Kidney tubule cell (primary cell): ENCODE measurements around the gene OR10A3.
"Not testable (repeated sequence)": the region's sequence is repeated elsewhere in the genome, so short reads cannot be mapped to it uniquely, and the experiment has no call there.

Experiments
- DNase-seq: peaks from one replicate; pipeline ENCODE4 v3.0.0-alpha.2; 2018; ENCODE audit warnings: low spot score

The OR10A3 gene, protein sequence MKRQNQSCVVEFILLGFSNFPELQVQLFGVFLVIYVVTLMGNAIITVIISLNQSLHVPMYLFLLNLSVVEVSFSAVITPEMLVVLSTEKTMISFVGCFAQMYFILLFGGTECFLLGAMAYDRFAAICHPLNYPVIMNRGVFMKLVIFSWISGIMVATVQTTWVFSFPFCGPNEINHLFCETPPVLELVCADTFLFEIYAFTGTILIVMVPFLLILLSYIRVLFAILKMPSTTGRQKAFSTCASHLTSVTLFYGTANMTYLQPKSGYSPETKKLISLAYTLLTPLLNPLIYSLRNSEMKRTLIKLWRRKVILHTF

DNA sequence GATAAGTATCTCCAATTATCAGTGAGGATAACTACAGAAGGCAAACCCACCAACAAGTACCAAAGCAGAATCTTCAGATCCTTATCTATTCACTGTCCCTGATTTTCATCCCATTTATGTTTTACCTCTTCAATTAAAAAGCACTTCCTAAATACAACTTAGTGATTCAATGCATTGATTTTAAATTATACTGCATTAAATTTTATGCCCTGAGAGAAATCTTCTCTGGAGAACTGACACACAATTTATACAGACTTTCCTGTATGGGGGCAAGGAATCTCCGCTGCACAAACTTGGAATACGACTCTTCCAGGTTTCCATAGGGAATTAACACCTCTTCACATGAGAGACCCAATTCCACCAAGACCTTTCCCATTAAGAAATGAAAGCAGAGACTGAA lies at the start of gene OR10A3:
OR10A3 (minus strand) TSS at position 101 of the 400 bp plus-strand sequence. CDS start 2,188 bp downstream, outside the sequence.
- no peak for DNase-seq

DNA sequence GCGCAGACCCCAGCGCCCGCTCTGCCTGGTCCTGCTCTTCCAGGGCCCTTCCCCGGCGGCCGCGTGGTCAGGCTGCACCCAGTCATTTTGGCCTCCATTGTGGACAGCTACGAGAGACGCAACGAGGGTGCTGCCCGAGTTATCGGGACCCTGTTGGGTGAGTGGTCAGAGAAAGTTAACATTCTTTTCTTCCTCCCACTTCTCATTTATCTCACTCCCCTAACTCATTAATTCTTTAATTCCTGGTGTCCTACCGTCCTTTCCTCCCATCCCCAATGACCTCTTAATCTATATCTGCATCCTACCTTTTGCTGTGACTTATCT lies 46.0 kb upstream of the OR10A3 start:
- not testable (repeated sequence) for DNase-seq

DNA sequence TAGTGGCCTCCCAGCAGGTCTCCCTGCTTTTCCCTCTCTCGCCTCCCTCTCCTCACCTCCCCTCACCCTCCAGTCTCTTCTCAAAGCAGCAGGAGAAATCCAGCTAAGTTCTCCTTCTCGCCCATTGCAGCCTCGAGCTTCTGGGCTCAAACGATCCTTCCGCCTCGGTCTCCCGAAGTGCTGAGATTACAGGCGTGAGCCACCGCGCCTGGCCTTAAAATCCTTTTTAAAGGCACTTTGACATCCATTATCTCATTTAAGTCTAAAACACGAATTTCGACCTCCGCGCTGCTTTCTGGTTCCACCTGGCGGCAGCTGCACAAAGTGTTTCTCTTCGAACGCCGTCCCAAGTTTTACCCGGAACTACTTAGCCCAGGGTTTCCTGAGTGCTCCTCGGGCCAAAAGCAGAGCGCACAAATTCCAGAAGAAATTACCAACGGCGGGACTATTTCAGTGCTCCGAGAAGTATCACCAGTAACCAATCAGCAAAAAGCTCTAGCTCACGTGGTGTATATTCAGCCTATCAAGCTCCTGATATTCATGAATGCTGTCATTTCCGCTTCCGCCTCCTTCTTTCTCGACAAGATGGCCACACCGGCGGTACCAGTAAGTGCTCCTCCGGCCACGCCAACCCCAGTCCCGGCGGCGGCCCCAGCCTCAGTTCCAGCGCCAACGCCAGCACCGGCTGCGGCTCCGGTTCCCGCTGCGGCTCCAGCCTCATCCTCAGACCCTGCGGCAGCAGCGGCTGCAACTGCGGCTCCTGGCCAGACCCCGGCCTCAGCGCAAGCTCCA lies 45.5 kb upstream of the OR10A3 start, which contains the start of gene EIF3F:
EIF3F (plus strand) TSS at position 570 of the 792 bp plus-strand sequence; CDS start at position 586, 16 bp downstream.
- DNase-seq: peak; percentile 99

DNA sequence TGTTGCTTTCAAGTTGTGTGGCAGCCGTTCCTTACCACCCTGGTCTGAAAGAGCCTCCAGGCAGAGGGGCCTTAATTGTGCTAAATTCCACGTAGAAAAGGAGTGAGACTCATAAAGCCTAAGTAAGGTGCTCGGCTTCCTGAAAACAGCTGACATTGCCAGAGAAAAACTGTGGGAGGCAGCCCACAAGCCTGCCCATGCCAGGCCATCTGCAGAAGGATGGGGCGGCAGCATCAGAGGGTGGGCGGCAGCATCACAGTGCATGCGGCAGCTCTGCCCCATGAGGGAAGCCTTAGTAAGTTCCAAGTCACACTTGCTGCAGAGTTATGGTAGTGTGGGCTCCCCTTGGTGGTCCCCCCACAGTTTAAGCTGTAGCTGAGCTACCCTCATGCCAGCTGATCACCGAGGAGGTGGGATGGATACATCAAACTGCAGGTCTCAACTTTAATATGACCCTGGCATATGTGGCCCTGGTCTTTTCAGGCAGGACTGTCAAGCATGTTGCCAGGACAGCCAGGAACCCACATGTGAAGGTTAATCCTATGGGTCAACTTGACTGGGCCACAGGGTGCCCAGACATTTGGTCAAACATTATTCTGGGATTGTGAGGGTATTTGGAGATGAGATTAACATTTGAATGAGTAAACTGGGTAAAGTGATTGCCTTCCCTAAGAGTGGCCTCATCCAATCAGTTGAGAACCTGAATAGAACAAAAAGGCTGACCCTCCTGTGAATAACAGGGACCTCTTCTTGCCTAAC lies 42.5 kb upstream of the OR10A3 start:
- DNase-seq: no peak

DNA sequence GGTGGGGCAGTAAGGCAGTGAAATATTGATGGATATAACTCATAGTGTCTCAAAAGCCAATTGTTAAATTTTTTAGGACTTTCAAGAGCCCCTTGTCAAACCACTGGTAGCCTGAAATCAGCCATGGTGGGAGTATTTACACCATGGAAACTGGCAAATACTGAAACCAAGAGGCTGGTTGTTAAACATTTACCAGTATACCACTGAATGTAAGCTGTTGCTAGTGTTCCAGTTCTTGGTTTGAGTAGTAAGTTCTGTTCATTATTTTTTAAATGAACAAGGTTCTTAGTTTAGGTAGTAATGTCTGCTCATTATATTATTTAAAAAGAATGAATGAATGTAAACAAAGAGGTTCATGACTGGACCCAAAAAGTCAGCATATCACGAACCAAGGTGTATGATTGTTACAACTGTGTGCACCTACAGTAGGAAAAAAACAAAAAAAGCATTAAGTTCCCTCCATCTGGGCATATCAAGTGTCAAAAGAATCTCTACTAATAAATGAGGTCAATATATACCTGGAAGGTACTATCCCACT lies 41.1 kb upstream of the OR10A3 start:
- DNase-seq: no peak

DNA sequence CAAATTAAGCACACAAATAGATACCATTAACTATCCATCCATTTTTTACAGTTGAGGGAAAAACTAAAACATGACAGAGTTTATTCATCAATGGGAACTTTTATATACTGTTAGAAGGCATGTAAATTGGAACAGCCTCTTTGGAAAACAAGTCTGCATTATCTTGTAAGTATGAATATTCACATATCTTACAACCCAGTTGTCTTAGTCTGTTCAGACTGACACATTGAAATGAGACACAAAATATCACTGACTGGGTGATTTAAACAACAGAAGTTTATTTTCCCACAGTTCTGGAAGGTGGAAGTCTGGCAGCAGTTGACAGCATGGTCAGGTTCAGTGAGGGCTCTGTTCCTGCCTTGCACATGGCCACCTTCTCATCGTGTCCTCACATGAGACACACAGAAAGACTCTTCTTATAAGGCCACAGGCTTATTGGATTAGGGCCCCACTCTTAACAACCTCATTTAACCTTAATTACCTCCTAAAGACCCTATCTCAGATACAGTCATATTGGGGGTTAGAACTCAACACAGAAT lies 40.2 kb upstream of the OR10A3 start:
- no peak for DNase-seq

DNA sequence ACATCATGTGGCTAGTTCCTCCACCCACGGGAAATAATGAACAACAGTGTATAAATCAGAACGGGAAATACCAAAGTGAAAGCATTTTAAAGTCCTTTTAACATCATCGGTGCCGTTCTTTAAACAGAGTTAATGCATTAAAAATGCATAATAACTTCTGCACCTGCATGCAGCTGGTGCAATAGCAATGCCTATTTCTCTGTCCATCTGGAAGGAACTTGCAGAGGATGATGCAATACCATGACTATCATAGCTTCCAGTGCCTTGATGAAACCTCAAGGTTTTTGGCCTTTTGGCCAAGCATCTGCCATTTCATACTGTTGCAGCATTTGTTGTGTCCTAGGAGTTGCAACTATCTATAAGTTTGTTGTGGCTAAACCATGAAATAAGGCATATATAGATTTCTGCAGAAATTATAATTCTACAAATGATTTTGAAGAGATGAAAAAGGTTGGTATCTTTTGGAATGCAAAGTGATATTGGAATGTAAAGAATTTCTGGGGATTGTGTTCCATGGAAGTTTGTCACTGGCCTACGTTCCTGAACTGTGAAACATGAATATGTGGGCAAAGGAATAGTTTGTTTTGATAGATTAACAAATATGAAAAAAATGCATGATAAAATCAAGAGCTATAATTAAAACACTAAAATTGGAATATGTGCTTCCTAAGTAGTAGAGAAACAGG lies 35.9 kb upstream of the OR10A3 start:
- peak; percentile 57 for DNase-seq

DNA sequence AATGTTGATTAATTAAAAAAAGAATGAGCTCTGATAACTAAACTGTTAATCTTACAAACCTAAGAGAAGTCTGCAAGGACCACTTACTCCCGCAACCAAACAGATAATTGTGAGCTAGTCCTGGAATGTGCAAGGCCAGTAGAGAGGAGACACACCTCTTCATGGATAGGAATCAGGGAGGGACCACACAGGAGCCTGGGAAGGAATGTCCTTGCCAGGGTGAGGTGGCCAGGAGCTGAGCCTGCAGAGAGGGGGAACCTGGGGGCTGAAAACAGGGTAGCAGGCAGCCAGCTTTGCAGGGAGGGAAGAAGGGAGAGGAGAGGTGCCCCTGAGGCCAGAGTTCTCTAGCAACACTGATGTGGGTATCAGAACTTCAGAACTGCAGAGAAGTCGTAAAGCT lies 33.2 kb upstream of the OR10A3 start:
- DNase-seq: no peak

DNA sequence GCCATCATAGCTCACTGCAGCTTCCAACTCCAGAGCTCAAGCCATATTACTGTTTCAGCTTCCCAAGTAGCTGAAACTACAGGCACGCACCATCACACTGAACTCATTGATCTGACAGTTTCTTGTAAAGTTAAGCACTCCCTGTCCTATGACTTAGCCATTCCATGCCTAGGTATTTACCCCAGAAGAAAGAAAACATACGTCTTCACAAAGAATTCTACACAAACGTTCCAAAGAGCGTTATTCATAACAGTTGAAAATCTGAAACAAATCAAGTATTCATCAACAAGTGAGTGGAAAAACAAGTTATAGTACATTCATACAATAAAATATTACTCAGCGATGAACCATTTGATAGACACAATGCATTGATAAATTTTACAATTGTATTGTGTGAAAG lies 31.5 kb upstream of the OR10A3 start:
- no peak for DNase-seq

DNA sequence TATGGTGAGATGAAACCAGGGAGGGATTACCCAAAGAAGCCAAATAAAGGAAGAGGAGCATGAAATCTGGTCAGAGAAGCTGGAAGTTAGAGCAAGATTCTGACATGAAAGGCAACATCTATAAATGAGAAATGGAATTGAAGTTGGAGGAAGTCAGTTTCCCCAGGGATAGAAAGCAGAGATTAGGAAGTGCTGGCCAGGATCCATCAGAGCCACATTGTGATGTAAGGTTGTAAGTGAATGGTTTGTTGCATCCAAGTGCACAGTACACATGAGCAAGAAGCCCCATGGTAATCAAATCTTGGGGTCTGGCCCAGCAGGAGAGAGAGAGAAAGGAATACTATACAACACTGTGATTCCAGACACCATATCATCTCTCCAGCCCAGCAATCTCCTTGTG lies 30.3 kb upstream of the OR10A3 start:
- DNase-seq: no peak

DNA sequence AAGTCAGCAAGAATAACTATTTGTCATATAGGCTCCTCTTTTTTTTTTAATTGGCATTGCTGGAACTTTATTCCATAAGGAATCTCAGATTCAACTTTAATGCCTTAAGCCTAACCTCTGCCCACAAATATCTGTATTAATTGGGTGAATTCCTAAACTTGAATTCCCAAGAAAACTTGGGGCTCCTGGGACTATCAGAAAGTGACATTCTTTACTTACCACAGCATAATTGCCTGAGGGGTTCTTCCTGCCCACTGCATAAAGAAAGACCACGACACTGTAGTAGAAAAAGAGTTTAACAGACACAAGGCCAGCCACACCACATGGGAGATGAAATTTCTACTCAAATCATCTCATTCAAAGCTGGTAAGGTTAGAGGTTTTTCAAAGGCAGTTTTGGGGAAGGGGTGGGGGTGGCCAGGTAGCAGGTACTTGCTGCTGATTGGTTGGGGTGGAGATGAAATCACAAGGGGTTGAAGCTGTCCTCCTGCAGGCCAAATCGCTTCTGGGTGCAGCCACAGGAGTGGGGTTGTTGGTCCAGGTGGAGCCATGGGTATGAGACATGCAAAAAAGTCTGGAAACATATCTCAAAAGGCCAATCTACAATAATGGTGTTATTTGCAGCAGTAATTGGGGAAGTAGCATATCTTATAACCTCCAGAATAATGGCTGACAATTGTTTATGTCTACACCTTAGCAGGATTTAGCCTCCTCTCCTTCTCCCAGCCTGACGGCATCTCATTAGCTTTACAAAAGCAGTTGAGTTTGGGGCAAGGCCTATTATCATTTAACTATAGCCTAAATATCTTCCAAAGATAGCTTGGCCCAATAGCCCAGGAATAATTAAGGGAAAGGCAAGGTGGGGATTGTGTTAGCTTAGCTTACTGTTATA lies 28.5 kb upstream of the OR10A3 start:
- DNase-seq: no peak

DNA sequence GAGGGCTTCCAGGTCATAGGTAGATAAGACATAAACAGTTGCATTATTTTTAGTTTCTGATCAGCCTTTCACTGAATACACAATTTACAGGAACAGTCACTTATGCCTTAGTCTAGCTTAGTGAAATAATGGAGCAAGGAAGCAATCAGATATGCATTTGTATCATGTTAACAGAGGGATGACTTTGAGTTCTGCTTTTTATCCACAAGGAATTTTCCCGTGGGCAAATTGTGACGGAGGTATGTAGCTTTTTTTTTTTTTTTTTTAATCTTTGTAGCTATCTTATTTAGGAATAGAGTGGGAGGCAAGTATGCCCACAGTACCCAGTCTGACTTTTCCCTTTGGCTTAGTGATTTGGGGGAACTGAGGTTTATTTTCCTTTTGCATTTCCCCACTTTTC lies 27.2 kb upstream of the OR10A3 start:
- no peak for DNase-seq

DNA sequence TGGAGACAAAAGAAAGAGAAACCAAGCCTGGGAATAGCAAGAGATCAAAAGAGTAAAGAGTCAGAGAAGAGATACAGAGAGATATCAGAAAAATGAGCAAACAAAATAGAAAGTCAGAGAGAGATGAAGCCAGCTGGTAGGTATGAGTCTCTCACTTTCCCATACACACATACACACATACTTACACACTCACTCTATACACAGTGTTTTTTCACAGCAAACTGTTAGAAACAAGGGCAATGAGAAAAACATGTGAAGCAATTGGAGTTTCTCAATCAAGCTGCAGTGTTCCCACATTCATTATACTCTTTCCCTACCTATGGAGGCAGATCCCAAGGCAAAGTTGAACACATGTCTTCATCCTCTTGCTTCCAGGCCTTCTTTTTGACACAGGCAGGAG lies 26.3 kb upstream of the OR10A3 start:
- DNase-seq: no peak

DNA sequence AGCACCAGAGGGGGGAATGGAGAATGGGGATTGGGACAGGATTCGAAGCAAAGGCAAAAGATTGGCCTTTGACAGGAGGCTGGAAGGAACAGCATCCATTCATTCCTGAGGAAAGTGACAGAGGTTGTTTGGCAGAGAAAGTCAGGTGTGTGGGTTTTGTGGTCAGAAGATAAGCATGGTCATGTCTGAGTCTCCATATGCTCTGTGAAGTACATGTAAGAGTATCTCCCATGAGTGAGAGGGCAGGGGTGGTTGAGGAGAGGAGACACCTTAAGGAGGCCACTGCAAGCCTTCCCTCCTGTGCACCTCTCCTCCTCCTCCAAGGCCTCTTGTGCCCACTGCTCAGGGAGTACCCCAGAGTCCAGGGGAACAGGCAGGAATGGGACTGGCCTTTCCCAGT lies 25.6 kb upstream of the OR10A3 start:
- DNase-seq: peak; percentile 8

DNA sequence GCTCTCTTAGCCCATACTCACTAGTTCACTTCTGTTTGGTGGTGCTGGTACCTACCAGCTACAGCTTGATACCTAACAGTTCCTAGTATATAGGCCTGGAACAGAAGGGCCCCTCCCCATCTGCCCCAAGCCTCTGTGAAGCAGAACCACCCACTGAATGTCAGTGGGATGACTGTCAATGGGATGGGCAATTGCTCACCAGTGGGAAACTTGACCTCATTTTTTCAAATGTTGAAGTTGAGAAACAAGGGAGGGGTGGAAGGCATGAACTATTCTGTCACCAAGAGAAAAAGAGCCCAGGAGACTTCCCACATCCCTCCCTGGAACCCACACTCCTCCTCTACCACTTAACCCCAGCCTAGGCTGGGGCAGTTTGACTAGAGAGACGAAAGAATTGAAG lies 23.9 kb upstream of the OR10A3 start, which contains the start of gene NLRP10:
NLRP10 (minus strand) TSS at position 62 of the 400 bp plus-strand sequence. CDS start 1,952 bp downstream, outside the sequence.
- DNase-seq: peak; percentile 81

DNA sequence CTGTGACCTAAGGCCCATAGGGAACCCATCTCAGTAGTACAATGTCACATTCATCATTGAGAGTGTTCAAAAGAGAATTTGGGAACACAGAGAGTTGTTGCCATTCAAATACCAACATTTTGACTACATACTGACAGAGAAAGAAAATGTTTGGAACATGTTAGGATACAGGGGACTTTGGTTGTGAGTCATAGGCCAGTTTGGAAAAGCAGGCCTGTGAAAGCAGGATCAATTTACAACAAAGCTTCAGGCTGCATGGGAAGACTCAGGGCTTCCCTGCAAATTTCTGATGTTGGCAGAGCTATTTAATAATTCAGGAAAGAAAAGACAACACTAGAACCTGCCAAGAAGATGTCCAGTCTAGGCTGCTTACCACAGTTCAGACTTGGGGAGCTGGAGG lies 23.4 kb upstream of the OR10A3 start:
- peak; percentile 42 for DNase-seq

DNA sequence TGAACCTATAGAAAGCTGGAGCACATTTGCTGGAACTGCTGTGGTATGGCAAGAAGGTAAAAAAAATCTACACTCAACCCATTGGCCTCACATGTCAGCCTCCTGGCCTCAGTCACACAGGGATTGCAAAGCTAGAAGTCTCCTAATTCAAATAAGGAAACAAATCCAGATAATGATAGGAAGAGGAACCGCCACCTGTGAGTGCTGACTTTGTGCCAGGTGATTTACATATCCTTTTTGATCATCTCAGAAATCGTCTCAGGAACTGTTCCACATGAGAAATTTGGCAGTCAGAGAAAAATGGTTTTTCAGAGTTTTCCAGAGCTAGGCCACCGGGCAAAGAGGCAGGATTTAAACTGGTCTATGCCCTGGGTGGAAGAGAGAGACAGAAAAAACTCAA lies 22.8 kb upstream of the OR10A3 start:
- peak; percentile 60 for DNase-seq

DNA sequence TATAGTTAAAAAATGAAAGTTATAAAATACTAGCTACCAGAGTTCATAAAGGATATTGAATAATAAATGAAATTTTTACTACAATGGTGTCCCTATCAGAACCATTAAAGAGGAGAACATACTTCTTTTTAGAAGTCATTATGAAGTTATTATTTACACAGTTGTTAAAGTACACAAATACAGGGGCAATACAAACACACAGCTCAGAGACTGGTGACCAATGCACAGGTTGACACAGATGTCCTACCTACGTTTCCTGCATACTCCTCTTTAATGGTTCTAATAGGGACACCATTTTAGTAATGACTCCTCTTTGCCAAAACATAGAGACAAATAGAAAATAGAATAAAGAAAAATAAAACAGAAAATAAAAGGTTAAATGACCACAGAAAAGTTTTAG lies 13.7 kb upstream of the OR10A3 start:
- DNase-seq: no peak

DNA sequence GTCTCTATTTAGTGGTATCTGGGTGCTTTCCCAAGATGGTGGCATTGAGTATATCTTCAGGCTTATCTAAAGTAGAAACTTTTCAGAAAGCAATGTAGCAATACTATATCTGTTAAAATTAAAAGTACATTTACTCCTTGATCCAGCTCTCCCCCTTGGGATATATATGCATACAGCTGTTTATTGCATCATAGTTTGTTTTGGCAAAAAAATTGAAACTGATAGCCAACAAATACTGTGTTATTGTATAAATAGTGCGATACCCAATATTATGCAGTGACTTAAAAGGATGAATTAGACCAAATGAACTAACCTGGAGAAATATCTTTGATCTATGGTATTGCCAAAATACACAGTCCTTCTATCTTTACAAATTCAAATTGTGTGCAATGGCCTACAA lies 8.4 kb upstream of the OR10A3 start:
- no peak for DNase-seq

DNA sequence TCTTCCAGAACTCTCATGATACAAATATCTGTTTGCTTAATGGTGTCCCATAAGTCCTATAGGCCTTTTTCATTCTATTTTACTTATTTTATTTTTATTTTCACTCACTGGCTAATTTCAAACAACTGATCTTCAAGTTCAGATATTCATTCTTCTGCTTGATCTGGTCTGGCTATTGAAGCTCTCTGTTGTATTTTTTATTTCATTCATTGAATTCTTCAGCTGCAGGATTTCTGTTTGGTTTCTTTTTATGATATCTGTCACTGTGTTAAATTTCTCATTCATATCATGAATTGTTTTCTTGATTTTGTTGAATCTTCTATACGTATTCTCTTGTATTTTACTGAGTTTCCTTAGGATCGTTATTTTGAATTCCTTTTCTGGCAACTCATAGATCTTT lies 2.6 kb upstream of the OR10A3 start:
- DNase-seq: no peak
